Cardiac atrium fibroblast (primary cell): Measurements from ENCODE around the gene DAZ2. TPM values are rescaled to one million over a fixed set of nuclear protein-coding genes. Genes with fewer than 3 reads are reported as not detected.

Experiments used
- total RNA-seq: library from RNA; depleted of rRNA; stranded (reverse); fragments of >200 nt; gene quantifications from 2 replicates; pipeline ENCODE4 v1.2.3, GENCODE V29; 2015

Gene DAZ2
- total RNA-seq, result not detected in 2 replicates

DNA sequence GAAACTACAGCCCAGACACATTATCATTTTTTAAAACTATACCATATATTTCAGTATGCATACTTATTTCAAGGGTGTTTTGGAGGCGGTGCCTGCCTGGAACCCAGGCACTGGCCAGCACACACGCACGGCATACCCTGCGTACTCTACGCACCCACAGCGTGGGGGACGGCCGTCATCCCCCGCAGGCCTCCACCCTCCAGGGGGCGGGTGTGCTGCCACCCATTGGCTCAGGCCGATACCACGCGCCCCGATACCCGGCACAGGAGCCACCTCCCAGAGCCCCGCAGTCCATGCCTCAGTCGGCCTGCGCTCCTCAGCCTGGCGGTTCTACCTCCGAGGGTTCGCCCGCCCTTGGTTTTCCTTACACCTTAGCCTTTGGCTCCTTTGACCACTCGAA is at the start of gene DAZ2:
DAZ2 (plus strand) TSS at position 301 of the 400 bp plus-strand sequence. CDS start 208 bp downstream, outside the sequence.

GRCh38 chrY:23198908-23199307 is 20.4 kb upstream of the DAZ2 start, which contains the start of gene DAZ1:
TSS of gene DAZ1 (minus strand) at chrY:23199008. CDS start at chrY:23198800, 208 bp downstream.

Other genes starting within 250 kb of the DAZ2 start
- not detected in 2 replicates for gene BPY2, start 235.3 kb upstream of the DAZ2 start, total RNA-seq
- gene DAZ1, start 20.5 kb upstream of the DAZ2 start, total RNA-seq, result not detected in 2 replicates